Measurements from ENCODE around the gene C1QBP.
A peak's percentile ranks its signal among the peaks of the same experiment; 100 is the strongest.

Gene C1QBP, protein sequence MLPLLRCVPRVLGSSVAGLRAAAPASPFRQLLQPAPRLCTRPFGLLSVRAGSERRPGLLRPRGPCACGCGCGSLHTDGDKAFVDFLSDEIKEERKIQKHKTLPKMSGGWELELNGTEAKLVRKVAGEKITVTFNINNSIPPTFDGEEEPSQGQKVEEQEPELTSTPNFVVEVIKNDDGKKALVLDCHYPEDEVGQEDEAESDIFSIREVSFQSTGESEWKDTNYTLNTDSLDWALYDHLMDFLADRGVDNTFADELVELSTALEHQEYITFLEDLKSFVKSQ

GRCh38 chr17:5438716-5439445, at the start of gene C1QBP:
Gene C1QBP, minus strand, starts transcription at chr17:5439155. Its CDS starts 82 bp downstream, at chr17:5439073.
- no peaks in the 10 kb centered on the region for H3K9me3 ChIP-seq (ENCODE audit: control insufficient read depth, low read length)
- H3K27me3 ChIP-seq (replicated peaks; ENCODE audit: control insufficient read depth, insufficient read depth, low read length), result no peaks in the 10 kb centered on the region
- peak within 1 kb of the TSS; percentile 87 for H3K9ac ChIP-seq (ENCODE audit: low read length)
- peaks cover 31% of the 10 kb centered on the region for H3K4me1 ChIP-seq (ENCODE audit: control insufficient read depth, insufficient read depth, low read length)
- H3K36me3 ChIP-seq (ENCODE audit: control insufficient read depth, insufficient read depth, low read length, severe bottlenecking), result peaks cover 41% of the 10 kb centered on the region
- H3K4me3 ChIP-seq (ENCODE audit: low read length), result peak within 1 kb of the TSS; percentile 88
- peak; percentile 98 for DNase-seq (ENCODE audit: low read depth)

- peaks cover 13% of the 10 kb centered on the region for H3K9me3 ChIP-seq (ENCODE audit: control insufficient read depth, low read length)
- H3K4me1 ChIP-seq (ENCODE audit: control insufficient read depth, insufficient read depth, low read length), result peaks cover 13% of the 10 kb centered on the region
- no peak overlapping the region for H3K9ac ChIP-seq (ENCODE audit: low read length)
- no peak overlapping the region for H3K4me3 ChIP-seq (ENCODE audit: low read length)
- peaks cover 26% of the 10 kb centered on the region for H3K36me3 ChIP-seq (ENCODE audit: control insufficient read depth, insufficient read depth, low read length, severe bottlenecking)
- H3K27me3 ChIP-seq (replicated peaks; ENCODE audit: control insufficient read depth, insufficient read depth, low read length), result no peaks in the 10 kb centered on the region
- no peak for DNase-seq (ENCODE audit: low read depth)
These were observed 49.8 kb upstream of the C1QBP start for GRCh38 chr17:5488752-5489151.

DNA sequence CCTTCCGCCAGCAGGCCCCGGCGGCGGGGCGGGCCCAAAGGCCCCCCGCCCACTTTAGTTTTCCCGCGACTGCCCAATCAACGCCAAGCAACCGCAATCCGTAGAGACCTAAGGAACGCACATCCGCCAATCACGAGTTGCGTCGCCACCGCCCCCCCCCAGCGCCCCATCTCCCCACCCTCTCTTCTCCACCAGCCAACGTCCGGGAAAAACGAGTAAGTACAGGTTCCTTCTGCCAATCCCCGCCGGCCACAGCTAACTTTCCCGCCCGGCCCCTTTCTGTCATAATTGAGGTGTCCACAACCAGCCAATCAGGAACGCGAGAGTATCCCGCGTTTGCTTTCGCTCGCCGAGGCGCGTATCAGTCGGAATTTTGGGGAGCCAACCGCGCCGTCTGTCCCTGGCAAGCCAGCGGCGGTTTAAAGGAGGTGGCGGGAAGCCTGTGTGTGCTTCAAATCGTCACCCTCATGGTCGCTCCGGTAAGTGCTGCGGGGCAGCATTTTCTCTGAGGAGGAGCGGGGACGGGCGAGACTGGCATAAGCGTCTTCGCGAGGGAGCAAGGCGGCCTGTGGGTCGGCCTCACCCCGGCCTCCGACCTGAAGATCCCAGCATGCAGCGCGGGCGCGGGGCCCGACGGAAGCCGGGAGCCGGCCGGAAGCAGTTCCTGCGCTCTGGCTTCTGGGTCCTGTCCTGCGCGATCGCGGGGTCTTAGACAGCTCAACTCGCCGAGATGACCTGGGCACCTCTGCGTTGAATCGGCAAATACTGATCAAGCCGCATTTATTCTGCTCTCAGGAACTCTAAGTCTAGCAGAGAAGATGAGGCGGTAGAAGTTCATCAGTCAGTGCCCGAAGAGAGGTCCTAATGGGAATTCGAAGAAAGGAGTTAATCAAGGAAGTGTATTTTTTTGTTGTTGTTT, 47.5 kb upstream of the C1QBP start, which contains the start of gene MIS12:
TSS of gene MIS12 (plus strand) at position 361 of the 919 bp plus-strand sequence. CDS start 2,297 bp downstream, outside the sequence.
- H3K9ac ChIP-seq (ENCODE audit: low read length), result peak within 1 kb of the TSS; percentile 96
- DNase-seq (ENCODE audit: low read depth), result peak; percentile 100
- H3K36me3 ChIP-seq (ENCODE audit: control insufficient read depth, insufficient read depth, low read length, severe bottlenecking), result peaks cover 48% of the 10 kb centered on the region
- peaks cover 16% of the 10 kb centered on the region for H3K4me1 ChIP-seq (ENCODE audit: control insufficient read depth, insufficient read depth, low read length)
- no peaks in the 10 kb centered on the region for H3K27me3 ChIP-seq (replicated peaks; ENCODE audit: control insufficient read depth, insufficient read depth, low read length)
- H3K9me3 ChIP-seq (ENCODE audit: control insufficient read depth, low read length), result no peaks in the 10 kb centered on the region
- H3K4me3 ChIP-seq (ENCODE audit: low read length), result peak within 1 kb of the TSS; percentile 99

- H3K36me3 ChIP-seq (ENCODE audit: control insufficient read depth, insufficient read depth, low read length, severe bottlenecking), result peaks cover 54% of the 10 kb centered on the region
- no peaks in the 10 kb centered on the region for H3K27me3 ChIP-seq (replicated peaks; ENCODE audit: control insufficient read depth, insufficient read depth, low read length)
- peak within 1 kb of the TSS; percentile 96 for H3K9ac ChIP-seq (ENCODE audit: low read length)
- H3K4me1 ChIP-seq (ENCODE audit: control insufficient read depth, insufficient read depth, low read length), result peaks cover 16% of the 10 kb centered on the region
- H3K4me3 ChIP-seq (ENCODE audit: low read length), result peak within 1 kb of the TSS; percentile 99
- DNase-seq (ENCODE audit: low read depth), result peak; percentile 41
- no peaks in the 10 kb centered on the region for H3K9me3 ChIP-seq (ENCODE audit: control insufficient read depth, low read length)
These were observed 46.6 kb upstream of the C1QBP start, which contains the start of gene DERL2 for GRCh38 chr17:5485270-5486205. Gene DERL2, minus strand, starts transcription at chr17:5486178. Its CDS starts 17 bp downstream, at chr17:5486161.

- Histone ChIP-seq H3K36me3 (ENCODE audit: control insufficient read depth, insufficient read depth, low read length, severe bottlenecking) (peaks cover 73% of the 10 kb centered on the region), H3K4me1 (ENCODE audit: control insufficient read depth, insufficient read depth, low read length) (peaks cover 8% of the 10 kb centered on the region), H3K27me3 (replicated peaks; ENCODE audit: control insufficient read depth, insufficient read depth, low read length) (no peaks in the 10 kb centered on the region), H3K4me3 (ENCODE audit: low read length) (no peak overlapping the region), H3K9me3 (ENCODE audit: control insufficient read depth, low read length) (peaks cover 6% of the 10 kb centered on the region), H3K9ac (ENCODE audit: low read length) (no peak overlapping the region)
- DNase-seq (ENCODE audit: low read depth), result no peak
These were observed 42.5 kb upstream of the C1QBP start for GRCh38 chr17:5481451-5481850.

DNA sequence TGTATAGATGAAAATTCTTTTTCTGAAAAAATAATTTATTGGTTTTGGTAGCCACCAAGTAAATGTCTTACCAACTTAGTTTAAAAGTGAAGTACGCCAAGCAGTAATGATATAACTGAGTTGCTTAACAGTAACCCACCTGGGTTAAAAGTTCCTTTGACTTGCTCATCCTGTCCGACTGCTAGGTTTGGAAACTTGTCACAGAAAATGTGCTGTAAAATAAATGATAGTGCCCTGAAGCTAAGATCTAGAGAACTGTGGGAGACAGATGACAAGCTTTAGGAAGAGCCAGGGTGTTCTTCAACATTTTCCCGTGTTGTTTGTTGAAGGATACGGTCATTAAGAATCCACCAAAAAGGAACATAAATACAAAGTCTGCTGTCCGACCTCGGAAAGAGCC, 42.0 kb upstream of the C1QBP start:
- DNase-seq (ENCODE audit: low read depth), result no peak
- Histone ChIP-seq H3K9ac (ENCODE audit: low read length) (no peak overlapping the region), H3K9me3 (ENCODE audit: control insufficient read depth, low read length) (peaks cover 6% of the 10 kb centered on the region), H3K27me3 (replicated peaks; ENCODE audit: control insufficient read depth, insufficient read depth, low read length) (no peaks in the 10 kb centered on the region), H3K36me3 (ENCODE audit: control insufficient read depth, insufficient read depth, low read length, severe bottlenecking) (peaks cover 75% of the 10 kb centered on the region), H3K4me3 (ENCODE audit: low read length) (no peak overlapping the region), H3K4me1 (ENCODE audit: control insufficient read depth, insufficient read depth, low read length) (peaks cover 8% of the 10 kb centered on the region)

- H3K9me3 ChIP-seq (ENCODE audit: control insufficient read depth, low read length), result peaks cover 6% of the 10 kb centered on the region
- peaks cover 89% of the 10 kb centered on the region for H3K36me3 ChIP-seq (ENCODE audit: control insufficient read depth, insufficient read depth, low read length, severe bottlenecking)
- no peak overlapping the region for H3K9ac ChIP-seq (ENCODE audit: low read length)
These were observed 40.0 kb upstream of the C1QBP start for GRCh38 chr17:5478992-5479391.

GRCh38 chr17:5473906-5474305, 35.0 kb upstream of the C1QBP start:
- Histone ChIP-seq H3K36me3 (ENCODE audit: control insufficient read depth, insufficient read depth, low read length, severe bottlenecking) (peaks cover 66% of the 10 kb centered on the region), H3K9ac (ENCODE audit: low read length) (no peak overlapping the region), H3K9me3 (ENCODE audit: control insufficient read depth, low read length) (peaks cover 6% of the 10 kb centered on the region), H3K4me3 (ENCODE audit: low read length) (no peak overlapping the region), H3K27me3 (replicated peaks; ENCODE audit: control insufficient read depth, insufficient read depth, low read length) (no peaks in the 10 kb centered on the region), H3K4me1 (ENCODE audit: control insufficient read depth, insufficient read depth, low read length) (peaks cover 14% of the 10 kb centered on the region)
- DNase-seq (ENCODE audit: low read depth), result no peak

More at GRCh38 chr17:5478992-5479391, 40.0 kb upstream of the C1QBP start:
- Histone ChIP-seq H3K4me1 (ENCODE audit: control insufficient read depth, insufficient read depth, low read length) (peaks cover 8% of the 10 kb centered on the region), H3K4me3 (ENCODE audit: low read length) (no peak overlapping the region), H3K27me3 (replicated peaks; ENCODE audit: control insufficient read depth, insufficient read depth, low read length) (no peaks in the 10 kb centered on the region)
- no peak for DNase-seq (ENCODE audit: low read depth)

DNA sequence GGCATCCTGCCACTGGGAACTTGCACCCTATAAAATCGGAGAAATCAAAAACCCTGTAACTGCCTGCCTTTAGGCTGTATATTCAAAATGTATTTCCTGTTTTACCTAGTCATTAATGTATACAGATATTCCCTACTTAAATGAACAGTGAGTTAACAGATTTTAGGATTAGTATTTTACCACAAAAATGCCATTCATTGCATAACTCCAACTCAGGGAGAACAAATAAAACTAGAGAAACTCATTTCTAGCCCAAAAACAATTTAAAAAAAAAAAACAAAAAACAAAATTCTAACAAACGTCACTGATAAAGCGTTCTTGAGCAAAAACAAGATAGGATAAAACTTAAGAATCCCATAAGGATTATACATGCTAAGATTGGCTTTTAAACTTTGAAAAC, 33.6 kb upstream of the C1QBP start:
- H3K9me3 ChIP-seq (ENCODE audit: control insufficient read depth, low read length), result no peaks in the 10 kb centered on the region
- no peak overlapping the region for H3K9ac ChIP-seq (ENCODE audit: low read length)
- H3K36me3 ChIP-seq (ENCODE audit: control insufficient read depth, insufficient read depth, low read length, severe bottlenecking), result peaks cover 52% of the 10 kb centered on the region
- no peak overlapping the region for H3K4me3 ChIP-seq (ENCODE audit: low read length)
- no peaks in the 10 kb centered on the region for H3K27me3 ChIP-seq (replicated peaks; ENCODE audit: control insufficient read depth, insufficient read depth, low read length)
- no peak for DNase-seq (ENCODE audit: low read depth)
- H3K4me1 ChIP-seq (ENCODE audit: control insufficient read depth, insufficient read depth, low read length), result peaks cover 14% of the 10 kb centered on the region

DNA sequence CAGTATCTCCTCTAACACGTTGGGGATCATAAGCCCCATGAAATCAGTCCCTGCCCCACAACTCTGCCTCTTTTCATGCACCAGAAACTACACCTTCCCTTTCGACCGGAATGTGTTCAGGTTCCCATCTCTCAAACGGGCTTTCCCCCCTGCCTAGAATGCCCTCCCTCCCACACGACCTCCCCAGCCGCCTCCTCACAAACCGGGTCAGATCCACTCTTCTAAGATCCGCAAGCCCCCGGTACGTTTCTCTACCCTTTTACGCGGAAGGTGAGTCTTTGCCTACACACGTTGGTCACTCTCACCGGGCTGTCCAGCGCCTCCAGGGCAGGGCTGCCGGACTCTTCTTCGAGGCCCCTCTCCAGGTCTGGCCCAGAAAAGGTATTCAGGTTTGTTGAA, 29.1 kb upstream of the C1QBP start:
- Histone ChIP-seq H3K9me3 (ENCODE audit: control insufficient read depth, low read length) (no peaks in the 10 kb centered on the region), H3K27me3 (replicated peaks; ENCODE audit: control insufficient read depth, insufficient read depth, low read length) (no peaks in the 10 kb centered on the region), H3K36me3 (ENCODE audit: control insufficient read depth, insufficient read depth, low read length, severe bottlenecking) (peaks cover 16% of the 10 kb centered on the region), H3K9ac (ENCODE audit: low read length) (peak overlapping the region; percentile 92), H3K4me3 (ENCODE audit: low read length) (peak overlapping the region; percentile 95), H3K4me1 (ENCODE audit: control insufficient read depth, insufficient read depth, low read length) (peaks cover 17% of the 10 kb centered on the region)
- no peak for DNase-seq (ENCODE audit: low read depth)
